ENCODE data around the gene BUB1.

BUB1 gene

GRCh38 chr2:110720547-110720946, 42.7 kb upstream of the BUB1 start:
- H3K36me3 ChIP-seq: no peaks in the 10 kb centered on the region
- H3K4me3 ChIP-seq (ENCODE audit: low read depth in 1 of 2, low read length in 1 of 2): no peak overlapping the region
- no peak overlapping the region for H3K27ac ChIP-seq
- no peaks in the 10 kb centered on the region for H3K27me3 ChIP-seq
- no peaks in the 10 kb centered on the region for H3K4me1 ChIP-seq (ENCODE audit: control insufficient read depth in 1 of 2, insufficient read depth in 1 of 2, low read depth in 1 of 2, low read length in 1 of 2)
- no peak for TF ChIP-seq CTCF (IDR thresholded peaks at IDR 0.05)
- no peaks in the 10 kb centered on the region for H3K9me3 ChIP-seq

- TF ChIP-seq CTCF (IDR thresholded peaks at IDR 0.05): no peak
- no peak overlapping the region for H3K4me3 ChIP-seq (ENCODE audit: low read depth in 1 of 2, low read length in 1 of 2)
- H3K9me3 ChIP-seq: no peaks in the 10 kb centered on the region
- no peaks in the 10 kb centered on the region for H3K27me3 ChIP-seq
- peaks cover 10 to 14% of the 10 kb centered on the region in 2 experiments for H3K4me1 ChIP-seq (ENCODE audit: control insufficient read depth in 1 of 2, insufficient read depth in 1 of 2, low read depth in 1 of 2, low read length in 1 of 2)
- no peaks in the 10 kb centered on the region for H3K36me3 ChIP-seq
- no peak overlapping the region for H3K27ac ChIP-seq
Measured at GRCh38 chr2:110718990-110719389, 41.1 kb upstream of the BUB1 start.

GRCh38 chr2:110718382-110718781, 40.5 kb upstream of the BUB1 start:
- H3K36me3 ChIP-seq: no peaks in the 10 kb centered on the region
- no peaks in the 10 kb centered on the region for H3K9me3 ChIP-seq
- H3K27me3 ChIP-seq: no peaks in the 10 kb centered on the region
- H3K4me3 ChIP-seq (ENCODE audit: low read depth in 1 of 2, low read length in 1 of 2): no peak overlapping the region
- H3K4me1 ChIP-seq (ENCODE audit: control insufficient read depth in 1 of 2, insufficient read depth in 1 of 2, low read depth in 1 of 2, low read length in 1 of 2): peaks cover 10 to 14% of the 10 kb centered on the region in 2 experiments
- TF ChIP-seq CTCF (IDR thresholded peaks at IDR 0.05): no peak
- H3K27ac ChIP-seq: no peak overlapping the region

GRCh38 chr2:110717734-110718133, 39.9 kb upstream of the BUB1 start:
- no peaks in the 10 kb centered on the region for H3K36me3 ChIP-seq
- H3K27me3 ChIP-seq: no peaks in the 10 kb centered on the region
- no peaks in the 10 kb centered on the region for H3K9me3 ChIP-seq
- H3K4me3 ChIP-seq (ENCODE audit: low read depth in 1 of 2, low read length in 1 of 2): no peak overlapping the region
- H3K4me1 ChIP-seq (ENCODE audit: control insufficient read depth in 1 of 2, insufficient read depth in 1 of 2, low read depth in 1 of 2, low read length in 1 of 2): peaks cover 10 to 14% of the 10 kb centered on the region in 2 experiments
- no peak overlapping the region for H3K27ac ChIP-seq
- TF ChIP-seq CTCF (IDR thresholded peaks at IDR 0.05): no peak

- Histone ChIP-seq H3K4me1 (ENCODE audit: control insufficient read depth in 1 of 2, insufficient read depth in 1 of 2, low read depth in 1 of 2, low read length in 1 of 2) (peaks cover 10 to 14% of the 10 kb centered on the region in 2 experiments), H3K27me3 (no peaks in the 10 kb centered on the region), H3K4me3 (ENCODE audit: low read depth in 1 of 2, low read length in 1 of 2) (no peak overlapping the region), H3K36me3 (no peaks in the 10 kb centered on the region), H3K9me3 (no peaks in the 10 kb centered on the region), H3K27ac (no peak overlapping the region)
- TF ChIP-seq CTCF (IDR thresholded peaks at IDR 0.05): no peak
Measured at GRCh38 chr2:110716959-110717645, 39.2 kb upstream of the BUB1 start.

All from neutrophil (primary cell).